Measurements from ENCODE around the gene AKR1C2.
"Not testable (repeated sequence)": the region's sequence is repeated elsewhere in the genome, so short reads cannot be mapped to it uniquely, and the experiment has no call there.

Gene AKR1C2

GRCh38 chr10:5003127-5004029, at the start of gene AKR1C2:
Gene AKR1C2, minus strand, starts transcription at chr10:5003857. Its CDS starts 22 bp downstream, at chr10:5003835.
- not testable (repeated sequence) for DNase-seq (ENCODE audit: low spot score)

GRCh38 chr10:5052951-5053500, 49.4 kb upstream of the AKR1C2 start:
- not testable (repeated sequence) for DNase-seq (ENCODE audit: low spot score)

DNA sequence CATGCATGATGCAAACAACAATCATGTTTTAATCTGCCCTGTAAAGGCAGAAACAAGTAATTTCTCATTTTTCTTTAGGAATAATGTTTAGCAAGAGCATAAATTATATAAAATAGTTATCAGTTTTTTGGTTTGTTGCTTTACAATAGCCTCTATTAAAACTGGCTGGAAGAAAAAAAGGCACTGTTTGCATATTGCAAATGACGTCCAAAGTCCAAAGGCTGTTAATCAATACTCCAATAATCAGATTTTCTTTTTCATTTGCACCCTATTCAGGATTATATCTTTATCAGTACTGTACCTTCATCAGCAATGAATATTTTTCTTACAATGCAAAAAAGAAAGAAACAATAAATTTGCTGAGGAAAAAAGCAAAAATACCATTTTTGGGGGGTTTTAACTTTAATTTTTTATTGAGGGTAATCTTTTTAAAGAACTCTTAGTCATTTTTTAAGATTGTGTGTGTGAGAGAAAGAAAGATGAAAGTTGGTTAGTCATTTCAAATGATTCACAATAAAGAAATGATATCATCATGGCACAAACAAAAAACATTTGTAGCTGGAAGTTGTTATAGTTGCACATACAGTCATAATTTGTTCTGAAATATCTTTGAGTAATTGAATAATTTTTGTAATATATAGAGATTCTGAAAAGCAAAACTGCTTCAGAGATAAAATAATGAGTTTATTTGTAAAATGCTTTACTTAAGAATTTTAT, 44.4 kb upstream of the AKR1C2 start:
- no peak for DNase-seq (ENCODE audit: low spot score)

- DNase-seq (ENCODE audit: low spot score), result not testable (repeated sequence)
Observed at GRCh38 chr10:5047055-5047454, 43.4 kb upstream of the AKR1C2 start.

DNA sequence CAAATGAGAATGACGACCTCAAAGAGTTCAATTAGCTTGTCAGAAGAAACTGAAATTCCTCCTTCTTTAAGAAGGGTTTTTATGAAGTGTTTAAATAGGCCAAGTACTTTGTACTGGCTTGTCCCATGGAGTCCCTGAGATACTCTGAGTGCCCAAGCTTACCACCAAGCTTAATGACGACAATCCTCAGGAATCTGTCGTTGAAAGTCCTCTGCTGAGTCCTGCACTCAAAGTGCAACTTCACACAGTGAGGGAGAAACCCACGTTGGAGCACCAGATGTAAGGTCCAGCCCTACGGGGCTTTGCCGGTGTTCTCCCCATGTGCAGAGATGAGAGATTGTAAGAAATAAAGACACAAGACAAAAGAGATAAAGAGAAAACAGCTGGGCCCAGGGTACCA, 42.8 kb upstream of the AKR1C2 start:
- no peak for DNase-seq (ENCODE audit: low spot score)

DNA sequence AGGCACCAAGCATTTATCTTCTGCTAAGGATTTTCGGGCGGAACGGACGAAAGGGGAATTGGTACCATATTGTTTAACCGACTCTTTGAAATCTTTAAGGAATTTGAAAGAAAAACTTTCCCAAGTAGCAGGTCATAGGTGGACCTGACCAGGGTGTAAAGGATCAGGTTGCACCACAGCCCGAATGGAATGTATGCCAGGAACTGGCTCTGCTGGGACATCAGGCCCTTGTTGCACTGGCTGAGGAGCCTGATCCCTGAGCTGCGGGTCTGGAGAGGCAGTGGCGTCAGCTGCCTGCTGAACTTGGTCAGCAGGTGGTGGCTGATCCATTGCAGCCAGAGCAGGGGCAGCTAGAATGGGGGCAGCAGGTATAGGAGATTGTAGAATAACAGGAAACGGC, 41.4 kb upstream of the AKR1C2 start:
- no peak for DNase-seq (ENCODE audit: low spot score)

DNA sequence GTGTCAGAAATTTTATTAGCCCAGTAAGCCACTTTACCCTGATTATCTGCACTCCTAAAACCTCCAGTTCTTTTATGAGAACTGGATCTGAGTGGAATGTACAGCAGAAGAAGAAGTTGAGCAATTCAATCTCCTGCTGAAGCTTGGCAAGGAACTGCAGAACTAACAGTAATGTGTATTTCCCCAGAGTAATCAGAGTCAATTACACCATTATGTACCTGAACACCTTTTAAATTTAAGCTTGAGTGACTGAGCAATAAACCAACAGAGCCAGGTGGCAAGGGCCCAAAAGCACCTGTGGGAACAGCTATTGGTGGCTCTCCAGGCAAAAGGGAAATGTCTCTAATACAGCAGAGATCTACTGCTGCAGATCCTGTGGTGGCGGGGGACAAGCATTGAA, 40.1 kb upstream of the AKR1C2 start:
- no peak for DNase-seq (ENCODE audit: low spot score)

GRCh38 chr10:5042922-5043321, 39.3 kb upstream of the AKR1C2 start:
- DNase-seq (ENCODE audit: low spot score), result no peak

DNA sequence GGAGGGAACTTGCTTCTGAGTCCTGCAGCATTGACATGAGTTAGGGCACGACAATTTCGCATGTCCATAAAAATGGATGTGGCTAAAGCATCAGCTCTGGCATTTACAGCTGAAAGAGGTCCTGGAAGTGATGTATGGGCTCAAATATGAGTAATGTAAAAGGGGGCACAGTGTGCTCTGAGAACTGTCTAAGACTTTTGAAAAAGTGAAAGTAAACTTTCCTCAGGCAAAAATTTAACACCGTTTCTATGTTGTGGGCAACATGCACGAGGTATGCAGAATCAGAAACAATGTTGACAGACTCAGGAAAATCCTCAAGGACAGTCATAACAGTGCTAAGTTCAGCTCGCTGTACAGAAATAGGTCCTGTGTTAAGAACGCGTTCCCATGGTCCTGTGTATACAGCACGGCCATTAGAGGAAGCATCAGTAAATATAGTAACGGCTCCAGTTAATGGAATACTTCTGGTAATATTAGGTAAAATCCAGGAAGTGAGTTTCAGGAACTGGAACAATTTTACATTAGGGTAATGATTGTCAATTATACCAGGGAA, 37.9 kb upstream of the AKR1C2 start:
- DNase-seq (ENCODE audit: low spot score), result no peak

DNA sequence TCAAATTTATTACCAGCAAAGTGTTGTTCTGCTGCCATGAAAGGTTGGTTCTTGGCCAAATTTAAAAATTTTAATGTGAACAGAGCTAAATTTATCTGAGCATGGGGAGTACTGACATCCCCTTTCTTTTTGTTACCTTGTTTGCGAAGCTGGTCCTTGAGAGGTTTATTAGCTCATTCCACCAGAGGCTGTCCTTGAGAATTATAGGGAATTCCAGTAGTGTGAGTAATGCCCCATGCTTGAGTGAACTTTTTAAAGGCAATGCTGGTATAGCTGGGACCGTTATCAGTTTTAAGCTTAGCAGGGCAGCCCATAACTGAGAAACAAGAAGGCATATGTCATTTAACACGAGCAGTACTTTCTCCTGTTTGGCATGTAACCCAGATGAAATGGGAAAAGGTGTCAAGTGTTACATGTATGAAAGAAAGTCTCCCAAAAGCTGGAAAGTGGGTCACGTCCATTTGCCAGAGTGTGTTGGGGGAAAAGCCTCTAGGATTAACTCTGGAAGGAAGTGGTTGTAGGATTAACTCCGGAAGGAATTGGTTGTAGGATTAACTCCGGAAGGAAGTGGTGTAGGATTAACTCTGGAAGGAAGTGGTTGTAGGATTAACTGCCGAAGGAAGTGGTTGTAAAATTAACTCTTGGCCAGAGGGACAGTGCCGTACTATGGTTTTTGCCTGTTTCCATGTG, 37.3 kb upstream of the AKR1C2 start:
- DNase-seq (ENCODE audit: low spot score), result no peak

GRCh38 chr10:5040010-5040673, 36.5 kb upstream of the AKR1C2 start:
- no peak for DNase-seq (ENCODE audit: low spot score)

GRCh38 chr10:5038733-5039132, 35.1 kb upstream of the AKR1C2 start:
- no peak for DNase-seq (ENCODE audit: low spot score)

DNA sequence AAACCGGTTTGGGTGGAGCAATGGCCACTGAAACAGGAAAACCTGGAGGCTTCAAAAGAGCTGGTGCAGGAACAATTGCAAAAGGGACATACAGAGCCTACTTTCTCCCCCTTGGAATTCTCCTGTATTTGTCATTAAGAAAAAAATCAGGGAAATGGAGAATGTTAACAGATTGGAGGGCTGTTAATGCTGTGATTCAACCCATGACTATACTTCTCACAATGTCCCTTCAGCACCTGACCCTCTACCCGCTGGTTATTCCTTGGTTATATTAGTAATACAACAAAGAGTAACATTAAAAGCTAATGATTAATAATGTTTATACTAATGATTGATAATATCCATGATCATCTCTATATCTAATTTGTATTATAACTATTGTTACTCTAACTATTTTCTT, 34.4 kb upstream of the AKR1C2 start:
- DNase-seq (ENCODE audit: low spot score), result no peak

DNA sequence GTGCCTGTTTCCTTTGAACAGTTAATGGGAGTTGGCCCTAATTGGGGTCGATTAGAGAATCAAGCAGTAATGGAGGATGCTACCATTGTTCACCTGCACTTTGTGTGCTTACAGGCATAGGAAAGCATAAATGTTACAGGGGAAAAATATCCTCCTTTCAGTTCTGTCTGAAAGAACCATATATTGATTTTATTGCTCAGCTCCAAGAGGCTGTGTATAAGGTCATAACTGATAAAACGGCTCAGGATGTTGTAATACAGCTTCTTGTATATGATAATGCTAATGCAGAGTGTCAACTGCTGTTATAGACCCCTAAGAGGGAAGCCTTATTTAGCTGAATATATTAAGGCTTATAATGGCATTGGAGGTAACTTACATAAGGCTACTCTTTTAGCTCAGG, 32.9 kb upstream of the AKR1C2 start:
- DNase-seq (ENCODE audit: low spot score), result no peak

GRCh38 chr10:5035356-5035755, 31.7 kb upstream of the AKR1C2 start:
- DNase-seq (ENCODE audit: low spot score), result no peak

- DNase-seq (ENCODE audit: low spot score), result no peak
Observed at GRCh38 chr10:5034588-5034987, 30.9 kb upstream of the AKR1C2 start.

DNA sequence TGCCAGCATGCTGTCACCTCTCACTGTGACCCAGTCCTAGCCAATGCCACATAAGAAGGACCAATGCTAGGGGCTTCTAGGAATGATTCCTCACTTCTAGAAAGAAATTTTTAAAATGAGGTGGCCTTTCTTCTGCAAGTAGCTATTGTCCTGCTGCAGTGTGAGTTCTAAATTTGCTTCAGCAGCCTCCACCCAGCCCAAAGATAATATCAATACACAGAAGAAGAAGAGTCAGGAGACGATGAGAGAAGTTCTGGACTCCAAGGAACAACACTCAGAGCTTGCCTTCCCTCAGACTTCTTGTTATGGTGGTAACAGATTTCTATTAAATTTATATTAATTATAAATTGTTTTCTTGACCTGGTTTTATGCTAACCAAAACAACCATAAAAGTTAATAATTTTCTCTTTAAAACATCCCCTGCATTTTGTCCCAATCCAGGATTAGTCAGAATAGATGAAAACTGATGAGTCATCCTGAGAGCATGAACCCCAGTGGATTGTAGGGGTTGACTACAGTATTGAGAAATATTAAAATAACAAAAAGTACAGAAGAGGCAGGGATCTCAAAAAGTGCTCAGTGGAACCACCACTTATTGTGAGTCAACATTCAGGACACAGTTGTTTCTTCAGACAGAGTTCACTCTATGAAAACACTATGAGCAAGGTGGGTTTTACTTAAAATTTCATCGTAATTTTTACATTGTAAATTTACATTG, 29.6 kb upstream of the AKR1C2 start:
- no peak for DNase-seq (ENCODE audit: low spot score)

- not testable (repeated sequence) for DNase-seq (ENCODE audit: low spot score)
Observed at GRCh38 chr10:5032444-5032843, 28.8 kb upstream of the AKR1C2 start.

- not testable (repeated sequence) for DNase-seq (ENCODE audit: low spot score)
Observed at GRCh38 chr10:5031588-5031987, 27.9 kb upstream of the AKR1C2 start.

DNA sequence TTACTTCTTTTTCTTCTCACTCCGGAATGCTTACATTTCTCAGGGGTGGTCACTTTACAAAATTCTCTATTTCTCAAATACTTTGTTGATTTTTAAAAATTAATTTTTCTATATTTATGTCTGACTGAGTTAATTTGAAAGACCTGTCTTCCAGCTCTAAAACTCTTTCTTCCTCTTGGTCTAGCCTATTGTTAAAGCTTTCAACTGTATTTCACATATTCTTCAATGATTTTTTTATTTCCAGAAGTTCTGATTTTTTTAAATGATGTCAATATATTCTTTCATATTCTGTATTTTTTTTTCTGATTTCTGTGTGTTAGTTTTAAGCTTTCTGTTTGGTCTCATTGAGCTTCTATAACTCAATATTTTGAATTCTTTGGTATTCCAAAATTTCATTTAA, 27.3 kb upstream of the AKR1C2 start:
- no peak for DNase-seq (ENCODE audit: low spot score)

DNA sequence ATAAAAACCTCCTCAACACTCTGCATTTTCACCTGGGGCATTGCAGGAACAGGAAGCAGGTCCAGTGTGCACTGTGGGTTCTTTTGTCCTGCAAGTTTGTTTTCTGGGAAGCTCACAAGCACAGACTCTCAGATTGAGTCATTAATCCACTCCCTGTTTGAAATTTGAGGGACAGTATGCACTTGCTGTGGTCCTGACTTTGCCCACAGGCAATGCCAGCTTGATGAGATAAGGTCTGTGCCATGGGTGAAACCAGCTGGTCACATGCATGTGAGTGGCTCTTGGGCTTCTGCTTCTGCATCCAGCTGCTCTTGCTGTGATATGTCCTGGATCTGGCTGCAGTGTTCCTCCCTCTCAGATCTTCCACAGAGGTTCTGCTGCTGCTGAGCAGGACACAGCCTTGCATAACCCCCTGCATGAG, 21.8 kb upstream of the AKR1C2 start:
- not testable (repeated sequence) for DNase-seq (ENCODE audit: low spot score)
